GM12801 (cell line): ENCODE results near the gene TTC27.

ENCODE experiments used
- CTCF ChIP-seq: IDR thresholded peaks from one replicate; pipeline ENCODE4 v1.5.1; 2011; ENCODE audit warnings: control low read depth; ENCODE audit not compliant: insufficient read length; ENCODE audit errors: extremely low read depth

The TTC27 gene

DNA sequence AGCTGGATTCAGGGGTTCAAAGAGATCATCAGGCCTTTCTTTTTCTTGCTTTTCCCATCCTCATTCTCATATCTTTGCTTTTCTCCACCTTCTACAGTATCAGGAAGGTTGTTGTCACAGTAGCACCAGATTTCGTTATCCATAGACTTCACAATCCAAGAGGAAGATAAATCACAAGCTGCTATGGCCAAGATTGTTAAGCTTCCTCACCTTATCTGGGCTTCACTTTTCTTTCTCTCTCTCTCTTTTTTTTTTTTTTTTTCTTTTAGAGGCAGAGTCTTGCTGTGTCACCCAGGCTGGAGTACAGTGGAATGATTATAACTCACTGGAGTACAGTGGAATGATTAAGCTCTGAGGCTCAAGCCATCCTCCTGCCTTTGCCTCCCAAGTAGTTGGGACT lies 93.5 kb downstream of the TTC27 start:
- no peak for TF ChIP-seq CTCF

GRCh38 chr2:32723467-32724079 lies 95.7 kb downstream of the TTC27 start:
- TF ChIP-seq CTCF = no peak

DNA sequence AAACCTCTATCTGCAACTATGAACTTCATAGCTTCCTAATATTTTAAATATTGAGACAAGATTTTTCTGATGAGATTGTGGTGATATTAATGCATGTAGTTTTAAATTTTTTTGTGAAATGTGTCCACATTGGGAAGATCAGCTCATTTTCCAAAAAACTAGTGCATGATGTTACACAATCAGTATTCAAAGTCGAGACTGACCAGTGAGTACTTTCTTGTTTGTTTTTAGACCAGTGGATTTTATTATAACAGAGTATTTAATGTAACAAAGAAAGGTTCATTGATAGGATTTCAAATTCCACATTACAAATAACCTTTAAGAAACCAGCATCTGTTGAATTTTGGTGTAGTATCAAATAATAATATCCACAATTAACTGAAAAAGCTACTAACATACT lies 99.3 kb downstream of the TTC27 start:
- TF ChIP-seq CTCF = no peak

- no peak for TF ChIP-seq CTCF
Measured at GRCh38 chr2:32732120-32732519, 104.3 kb downstream of the TTC27 start.

- TF ChIP-seq CTCF = no peak
Measured at GRCh38 chr2:32732912-32733472, 105.1 kb downstream of the TTC27 start.

DNA sequence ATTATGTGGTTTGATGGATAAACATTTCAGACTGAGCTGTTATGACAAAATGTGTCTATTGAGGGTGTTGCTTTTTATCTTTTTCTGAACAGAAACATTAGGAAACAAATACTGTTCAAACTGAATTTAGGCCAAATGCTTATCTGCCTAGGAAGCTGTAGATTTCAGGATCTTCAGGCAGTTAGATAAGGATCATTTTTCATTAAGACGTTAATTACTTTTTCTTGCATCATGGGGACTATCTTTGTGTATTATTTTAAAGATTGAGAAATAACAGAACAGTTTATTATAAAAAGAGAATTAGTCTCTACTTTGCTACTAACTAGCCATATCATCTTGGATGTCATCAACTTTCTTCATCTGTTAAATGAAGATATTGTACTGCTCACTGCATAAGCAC lies 107.5 kb downstream of the TTC27 start:
- no peak for TF ChIP-seq CTCF

GRCh38 chr2:32738939-32739338 lies 111.1 kb downstream of the TTC27 start:
- TF ChIP-seq CTCF = no peak

GRCh38 chr2:32739664-32740063 lies 111.8 kb downstream of the TTC27 start:
- no peak for TF ChIP-seq CTCF
